Mammary epithelial cell (primary cell): ENCODE measurements around the gene KLK7.

Experiments
- EZH2 ChIP-seq: IDR thresholded peaks from 2 replicates; pipeline ENCODE4 v1.6.1; 2012; ENCODE audit warnings: low read length, inconsistent platforms, borderline replicate concordance
- TF ChIP-seq, protein P1 (sequence below), 2 donors: IDR thresholded peaks in 1 of 2; conservative IDR thresholded peaks in 1 of 2; 2 replicates each; pipeline ENCODE4 v1.5.1; 2011 to 2012; ENCODE audit warnings: inconsistent platforms in 2 of 2, low read length in 2 of 2, mild to moderate bottlenecking in 2 of 2, control low read depth in 1 of 2, low read depth in 1 of 2; ENCODE audit not compliant: insufficient read depth in 1 of 2; ENCODE audit errors: extremely low read depth in 1 of 2

DNA sequence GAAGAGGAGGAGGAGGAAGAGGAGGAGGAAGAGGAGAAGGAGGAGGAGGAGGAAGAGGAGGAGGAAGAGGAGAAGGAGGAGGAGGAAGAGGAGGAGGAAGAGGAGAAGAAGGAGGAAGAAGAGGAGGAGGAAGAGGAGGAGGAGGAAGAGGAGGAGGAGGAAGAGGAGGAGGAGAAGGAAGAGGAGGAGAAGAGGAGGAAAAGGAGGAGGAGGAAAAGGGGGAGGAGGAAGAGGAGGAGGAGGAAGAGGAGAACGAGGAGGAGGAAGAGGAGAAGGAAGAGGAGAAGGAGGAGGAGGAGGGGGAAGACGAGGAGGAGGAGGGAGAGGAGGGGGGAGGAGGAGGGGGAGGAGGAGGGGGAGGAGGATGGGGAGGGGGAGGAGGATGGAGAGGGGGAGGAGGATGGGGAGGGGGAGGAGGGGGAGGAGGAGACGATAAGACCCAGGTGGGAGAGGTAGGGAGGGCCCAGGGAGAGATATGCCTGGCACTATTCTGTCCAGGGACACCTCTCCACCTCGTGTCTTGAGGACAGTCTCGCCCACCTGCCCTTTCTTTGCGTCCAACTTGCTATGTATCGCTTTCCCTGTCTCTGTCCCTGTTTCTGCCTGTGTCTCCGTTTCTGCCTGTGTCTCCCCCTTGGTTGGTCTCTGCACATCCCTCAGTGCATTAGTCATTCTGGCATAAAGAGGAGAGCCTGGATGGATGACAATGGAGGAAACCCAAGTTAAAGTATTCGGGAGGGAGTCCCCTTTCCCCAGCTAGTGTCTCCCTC lies 23.8 kb downstream of the KLK7 start:
- TF ChIP-seq, protein P1, sequence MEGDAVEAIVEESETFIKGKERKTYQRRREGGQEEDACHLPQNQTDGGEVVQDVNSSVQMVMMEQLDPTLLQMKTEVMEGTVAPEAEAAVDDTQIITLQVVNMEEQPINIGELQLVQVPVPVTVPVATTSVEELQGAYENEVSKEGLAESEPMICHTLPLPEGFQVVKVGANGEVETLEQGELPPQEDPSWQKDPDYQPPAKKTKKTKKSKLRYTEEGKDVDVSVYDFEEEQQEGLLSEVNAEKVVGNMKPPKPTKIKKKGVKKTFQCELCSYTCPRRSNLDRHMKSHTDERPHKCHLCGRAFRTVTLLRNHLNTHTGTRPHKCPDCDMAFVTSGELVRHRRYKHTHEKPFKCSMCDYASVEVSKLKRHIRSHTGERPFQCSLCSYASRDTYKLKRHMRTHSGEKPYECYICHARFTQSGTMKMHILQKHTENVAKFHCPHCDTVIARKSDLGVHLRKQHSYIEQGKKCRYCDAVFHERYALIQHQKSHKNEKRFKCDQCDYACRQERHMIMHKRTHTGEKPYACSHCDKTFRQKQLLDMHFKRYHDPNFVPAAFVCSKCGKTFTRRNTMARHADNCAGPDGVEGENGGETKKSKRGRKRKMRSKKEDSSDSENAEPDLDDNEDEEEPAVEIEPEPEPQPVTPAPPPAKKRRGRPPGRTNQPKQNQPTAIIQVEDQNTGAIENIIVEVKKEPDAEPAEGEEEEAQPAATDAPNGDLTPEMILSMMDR (conservative IDR thresholded peaks at IDR 0.05 in 1 of 2, IDR thresholded peaks at IDR 0.05 in 1 of 2; ENCODE audit: extremely low read depth in 1 of 2, insufficient read depth in 1 of 2, low read depth in 1 of 2, low read length in 2 of 2), result no peak
- no peak for TF ChIP-seq EZH2
